Fibroblast of lung (primary cell): ENCODE data around the gene KRTAP19-5.
"Not testable (repeated sequence)": the region's sequence is repeated elsewhere in the genome, so short reads cannot be mapped to it uniquely, and the experiment has no call there.

Source experiments
- EZH2 ChIP-seq: IDR thresholded peaks from 2 replicates; pipeline ENCODE4 v1.5.1; 2012; ENCODE audit warnings: low read length, control low read depth, mild to moderate bottlenecking; ENCODE audit errors: missing control alignments
- TF ChIP-seq, protein P1 (sequence below), 2 donors: IDR thresholded peaks in 1 of 2; conservative IDR thresholded peaks in 1 of 2; 1 replicate in 1 of 2; 2 replicates in 1 of 2; pipeline ENCODE4 v1.5.1; 2011 to 2012; ENCODE audit warnings: low read length in 2 of 2, control low read depth in 1 of 2, inconsistent platforms in 1 of 2, low read depth in 1 of 2, mild to moderate bottlenecking in 1 of 2

DNA sequence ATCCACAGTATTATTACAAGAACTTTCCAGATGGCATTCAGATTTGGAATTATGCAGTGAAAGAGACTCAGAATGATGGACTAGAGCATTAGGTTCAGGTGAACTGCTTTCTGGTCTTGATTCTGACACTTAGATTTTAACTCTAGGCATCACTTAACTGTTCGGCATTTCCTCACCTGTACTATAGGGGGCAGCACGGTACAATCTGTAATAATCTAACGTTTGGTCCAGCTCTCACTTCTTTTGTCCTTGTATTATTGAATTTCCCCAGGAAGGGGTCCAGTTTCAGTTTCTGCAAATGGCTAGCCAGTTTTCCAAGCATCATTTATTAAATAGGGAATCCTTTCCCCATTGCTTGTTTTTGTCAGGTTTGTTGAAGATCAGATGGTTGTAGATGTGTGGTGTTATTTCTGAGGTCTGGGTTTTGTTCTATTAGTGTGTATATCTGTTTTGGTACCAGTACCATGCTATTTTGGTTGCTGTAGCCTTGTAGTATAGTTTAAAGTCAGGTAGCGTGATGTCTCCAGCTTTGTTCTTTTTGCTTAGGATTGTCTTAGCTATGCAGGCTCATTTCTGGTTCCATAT lies 3.8 kb upstream of the KRTAP19-5 start:
- TF ChIP-seq, protein P1, sequence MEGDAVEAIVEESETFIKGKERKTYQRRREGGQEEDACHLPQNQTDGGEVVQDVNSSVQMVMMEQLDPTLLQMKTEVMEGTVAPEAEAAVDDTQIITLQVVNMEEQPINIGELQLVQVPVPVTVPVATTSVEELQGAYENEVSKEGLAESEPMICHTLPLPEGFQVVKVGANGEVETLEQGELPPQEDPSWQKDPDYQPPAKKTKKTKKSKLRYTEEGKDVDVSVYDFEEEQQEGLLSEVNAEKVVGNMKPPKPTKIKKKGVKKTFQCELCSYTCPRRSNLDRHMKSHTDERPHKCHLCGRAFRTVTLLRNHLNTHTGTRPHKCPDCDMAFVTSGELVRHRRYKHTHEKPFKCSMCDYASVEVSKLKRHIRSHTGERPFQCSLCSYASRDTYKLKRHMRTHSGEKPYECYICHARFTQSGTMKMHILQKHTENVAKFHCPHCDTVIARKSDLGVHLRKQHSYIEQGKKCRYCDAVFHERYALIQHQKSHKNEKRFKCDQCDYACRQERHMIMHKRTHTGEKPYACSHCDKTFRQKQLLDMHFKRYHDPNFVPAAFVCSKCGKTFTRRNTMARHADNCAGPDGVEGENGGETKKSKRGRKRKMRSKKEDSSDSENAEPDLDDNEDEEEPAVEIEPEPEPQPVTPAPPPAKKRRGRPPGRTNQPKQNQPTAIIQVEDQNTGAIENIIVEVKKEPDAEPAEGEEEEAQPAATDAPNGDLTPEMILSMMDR (conservative IDR thresholded peaks at IDR 0.05 in 1 of 2, IDR thresholded peaks at IDR 0.05 in 1 of 2; ENCODE audit: low read depth in 1 of 2, low read length in 2 of 2), result not testable (repeated sequence)
- TF ChIP-seq EZH2, result not testable (repeated sequence)
